ENCODE measurements around the gene GNAO1.

The GNAO1 gene

DNA sequence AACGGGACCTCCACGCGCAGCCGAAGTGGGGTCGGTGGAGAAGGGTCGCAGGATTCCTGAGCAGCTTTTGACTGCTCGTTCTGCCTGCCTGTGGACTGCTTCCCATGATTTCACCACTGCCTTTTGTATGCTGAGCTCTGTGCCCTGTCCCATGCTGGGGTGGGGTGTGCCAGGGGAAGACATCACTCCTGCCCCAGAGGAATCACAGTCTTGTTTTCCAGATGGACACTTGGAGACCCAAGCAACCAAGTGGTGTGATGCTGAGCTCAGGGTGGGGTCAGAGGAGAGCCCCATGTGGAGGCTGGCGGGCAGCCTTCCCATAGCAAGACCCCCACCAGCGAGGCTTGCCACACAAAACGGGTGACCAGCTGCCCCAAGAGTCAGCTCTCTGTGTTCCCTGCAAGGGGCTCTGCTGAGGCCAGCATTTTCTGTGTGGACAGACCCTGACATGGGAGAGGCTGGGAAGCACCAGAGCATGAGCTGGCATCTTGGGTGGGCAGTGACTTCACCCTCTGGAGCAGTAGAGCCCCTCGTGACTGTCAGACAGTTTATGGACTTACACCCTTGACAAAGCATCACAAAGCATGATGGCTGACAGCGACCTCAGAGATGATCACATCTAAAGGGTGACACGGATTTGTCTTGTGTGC, 111.9 kb downstream of the GNAO1 start:
- no peak for DNase-seq
- no peaks in the 10 kb centered on the region for H3K9me3 Mint-ChIP-seq
- no peak overlapping the region for H3K4me3 Mint-ChIP-seq
- H3K36me3 Mint-ChIP-seq = no peaks in the 10 kb centered on the region
- peaks cover 1 to 19% of the 10 kb centered on the region in 2 donors for H3K4me1 Mint-ChIP-seq
- peaks cover 15 to 22% of the 10 kb centered on the region in 2 donors for H3K27me3 Mint-ChIP-seq
- H3K27ac Mint-ChIP-seq = no peak overlapping the region
- no peak for ATAC-seq (replicated peaks)

DNA sequence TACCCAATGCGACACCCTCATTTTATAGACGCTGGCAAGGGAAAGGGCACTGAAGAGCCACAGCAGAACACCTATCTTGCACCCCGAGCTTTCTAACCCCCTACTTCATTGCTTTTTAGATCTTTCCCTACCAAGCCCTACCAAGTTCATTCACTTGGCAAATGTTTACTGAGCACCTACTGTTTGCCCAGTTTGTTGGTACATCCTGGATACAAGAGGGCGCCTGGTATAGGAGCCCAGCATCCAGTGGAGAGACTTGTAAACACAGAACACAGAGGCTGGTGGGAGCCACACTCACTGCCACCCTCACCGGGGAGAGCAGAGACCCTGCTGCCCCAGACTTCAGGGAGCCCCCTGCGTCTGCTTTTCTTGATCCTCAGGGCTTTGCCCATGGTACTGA, 112.6 kb downstream of the GNAO1 start:
- no peaks in the 10 kb centered on the region for H3K36me3 Mint-ChIP-seq
- H3K9me3 Mint-ChIP-seq = no peaks in the 10 kb centered on the region
- H3K27me3 Mint-ChIP-seq = peaks cover 20 to 29% of the 10 kb centered on the region in 2 donors
- H3K4me1 Mint-ChIP-seq = peaks cover 1 to 19% of the 10 kb centered on the region in 2 donors
- ATAC-seq (replicated peaks) (no peak), DNase-seq (no peak)
- H3K4me3 Mint-ChIP-seq = no peak overlapping the region
- H3K27ac Mint-ChIP-seq = no peak overlapping the region

DNA sequence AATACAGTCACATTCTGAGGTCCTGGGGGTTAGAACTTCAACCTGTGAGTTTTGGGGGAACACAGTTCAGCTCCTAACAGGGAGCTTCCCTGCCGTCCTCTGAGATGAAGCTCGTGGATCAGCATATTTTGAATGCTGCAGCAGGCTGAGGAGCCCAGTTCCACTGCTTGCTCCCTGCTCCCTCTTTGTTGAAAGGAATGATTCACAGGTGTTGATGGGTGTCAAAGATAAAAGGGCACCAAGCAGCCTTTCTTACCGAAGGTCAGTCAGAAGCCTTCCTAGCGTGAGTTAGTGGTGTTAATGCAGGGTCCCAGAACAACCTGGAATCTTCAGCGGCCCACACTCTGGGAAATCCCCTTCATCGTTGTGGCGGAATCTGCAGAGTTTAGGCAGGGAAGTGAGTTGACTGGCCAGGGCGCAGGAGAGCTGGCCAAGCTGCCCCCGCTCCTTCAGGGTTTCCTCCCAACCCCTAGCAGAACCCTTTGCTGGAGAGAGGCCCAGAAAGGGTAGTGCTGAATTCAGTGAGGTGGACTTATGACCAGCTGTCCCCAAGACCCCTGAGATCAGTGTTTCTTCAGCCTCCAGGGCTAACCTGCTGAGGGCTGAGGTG, 114.8 kb downstream of the GNAO1 start:
- peaks cover 20 to 30% of the 10 kb centered on the region in 2 donors for H3K27me3 Mint-ChIP-seq
- no peaks in the 10 kb centered on the region for H3K36me3 Mint-ChIP-seq
- ATAC-seq (replicated peaks) (no peak), DNase-seq (no peak)
- peaks cover 0 to 10% of the 10 kb centered on the region in 2 donors for H3K4me1 Mint-ChIP-seq
- no peaks in the 10 kb centered on the region for H3K9me3 Mint-ChIP-seq
- no peak overlapping the region for H3K27ac Mint-ChIP-seq
- no peak overlapping the region for H3K4me3 Mint-ChIP-seq

DNA sequence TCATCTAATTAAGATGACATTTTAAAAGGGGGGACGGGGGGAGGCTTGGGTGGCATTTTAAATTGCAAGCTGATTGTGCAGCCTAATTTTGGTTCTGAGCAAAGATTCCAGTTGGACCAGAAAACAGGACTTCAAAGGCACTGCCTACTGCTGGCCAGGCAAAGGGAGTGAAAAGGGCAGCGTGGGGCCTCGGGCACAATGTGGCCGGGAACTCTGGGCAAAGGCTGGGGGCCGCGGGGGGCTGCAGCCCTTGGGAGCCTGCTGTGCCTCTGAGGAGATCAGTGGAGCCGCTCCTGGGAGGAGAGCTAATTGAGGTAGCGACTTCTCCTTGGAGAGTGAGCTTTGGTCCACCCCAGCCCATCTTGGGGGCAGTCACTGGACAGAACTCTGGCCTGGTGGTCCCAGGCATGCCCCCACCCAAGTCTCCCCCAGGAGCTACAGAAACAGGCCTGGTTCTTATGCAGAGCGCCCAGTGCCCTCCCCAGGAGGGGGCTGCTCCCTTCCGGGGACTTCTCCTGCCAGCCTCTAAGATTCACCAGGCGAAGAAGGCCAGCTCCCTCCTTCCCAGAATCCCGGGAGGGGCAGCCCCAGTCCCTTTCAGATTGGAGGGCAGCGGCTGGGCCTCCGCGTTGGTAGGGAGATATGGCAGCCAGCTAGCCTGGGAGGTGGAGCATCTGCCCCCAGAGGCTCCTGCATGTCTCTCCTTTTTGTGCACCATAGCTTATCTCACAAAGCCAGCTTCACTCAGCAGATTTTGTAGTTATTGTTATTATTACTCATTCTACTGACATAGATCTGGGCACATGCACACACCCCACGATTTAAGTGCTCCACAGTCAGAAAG, 115.6 kb downstream of the GNAO1 start:
- ATAC-seq (replicated peaks) = no peak
- H3K4me1 Mint-ChIP-seq = peaks cover 0 to 1% of the 10 kb centered on the region in 2 donors
- no peaks in the 10 kb centered on the region for H3K36me3 Mint-ChIP-seq
- no peak overlapping the region for H3K27ac Mint-ChIP-seq
- no peaks in the 10 kb centered on the region for H3K9me3 Mint-ChIP-seq
- H3K4me3 Mint-ChIP-seq = no peak overlapping the region
- H3K27me3 Mint-ChIP-seq = peaks cover 20 to 30% of the 10 kb centered on the region in 2 donors
- no peak for DNase-seq

DNA sequence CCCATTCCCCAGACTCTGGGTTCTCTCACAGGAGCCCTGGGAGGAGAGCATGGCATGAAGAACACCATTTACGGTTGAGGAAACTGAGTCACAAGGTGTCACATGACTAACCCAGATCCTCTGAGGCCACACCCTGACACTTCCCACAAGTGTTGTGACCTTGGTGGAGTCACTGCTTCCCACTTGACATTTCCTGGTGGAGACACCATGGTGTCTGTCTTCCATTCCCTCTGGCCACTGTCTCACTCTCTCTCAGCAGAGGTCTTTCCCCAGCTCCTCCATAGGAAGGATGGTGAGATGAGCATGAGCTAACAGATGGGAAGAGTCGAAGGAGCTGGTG, 116.2 kb downstream of the GNAO1 start:
- no peak overlapping the region for H3K27ac Mint-ChIP-seq
- no peaks in the 10 kb centered on the region for H3K4me1 Mint-ChIP-seq
- H3K4me3 Mint-ChIP-seq = no peak overlapping the region
- H3K27me3 Mint-ChIP-seq = peaks cover 16 to 27% of the 10 kb centered on the region in 2 donors
- no peaks in the 10 kb centered on the region for H3K9me3 Mint-ChIP-seq
- DNase-seq (no peak), ATAC-seq (replicated peaks) (no peak)
- no peaks in the 10 kb centered on the region for H3K36me3 Mint-ChIP-seq

DNA sequence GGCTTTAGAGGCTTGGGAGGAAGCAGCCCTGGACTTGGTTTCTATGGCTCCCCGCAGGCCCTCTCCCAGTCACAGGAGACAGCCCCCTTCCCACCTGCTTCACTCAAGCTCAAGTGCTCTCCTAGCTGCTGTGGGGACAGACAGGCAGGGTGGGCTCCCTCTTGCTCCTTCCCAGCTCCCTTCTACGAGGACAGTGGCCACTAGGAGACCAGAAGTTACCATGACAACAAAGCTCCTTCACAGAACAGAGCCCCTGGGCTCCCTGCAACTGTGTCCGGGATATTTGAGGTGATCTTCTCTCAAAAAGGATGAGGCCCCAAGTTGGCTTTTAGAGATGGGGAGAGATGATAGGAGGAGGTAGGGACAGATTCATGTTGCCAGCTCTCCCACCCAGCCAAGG, 117.7 kb downstream of the GNAO1 start:
- DNase-seq (no peak), ATAC-seq (replicated peaks) (no peak)
- Mint-ChIP-seq H3K4me3 (no peak overlapping the region), H3K36me3 (no peaks in the 10 kb centered on the region), H3K27ac (no peak overlapping the region), H3K9me3 (no peaks in the 10 kb centered on the region), H3K4me1 (no peaks in the 10 kb centered on the region), H3K27me3 (peaks cover 14 to 19% of the 10 kb centered on the region in 2 donors)

DNA sequence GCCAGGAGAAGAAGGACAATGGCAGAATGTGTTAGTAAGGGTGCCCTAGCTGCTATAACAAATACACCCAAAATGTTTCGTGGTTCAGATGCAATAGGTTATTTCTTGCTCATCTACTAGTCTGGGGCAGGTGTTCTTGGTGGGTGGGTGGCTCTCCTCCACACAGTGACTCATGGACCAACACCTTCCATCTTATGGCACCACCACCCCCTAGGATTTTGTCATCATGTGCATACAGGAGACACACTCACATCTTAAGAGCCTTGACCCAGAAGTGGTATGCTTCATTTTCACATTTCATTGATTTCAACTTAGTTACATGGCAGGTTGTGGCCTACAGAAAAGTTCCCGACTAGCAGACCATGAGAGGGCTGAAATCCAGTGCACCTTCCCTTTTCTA, 119.4 kb downstream of the GNAO1 start:
- H3K4me1 Mint-ChIP-seq = no peaks in the 10 kb centered on the region
- no peak overlapping the region for H3K27ac Mint-ChIP-seq
- peaks cover 14 to 19% of the 10 kb centered on the region in 2 donors for H3K27me3 Mint-ChIP-seq
- ATAC-seq (replicated peaks) = no peak
- no peak overlapping the region for H3K4me3 Mint-ChIP-seq
- no peaks in the 10 kb centered on the region for H3K36me3 Mint-ChIP-seq
- H3K9me3 Mint-ChIP-seq = no peaks in the 10 kb centered on the region
- no peak for DNase-seq

DNA sequence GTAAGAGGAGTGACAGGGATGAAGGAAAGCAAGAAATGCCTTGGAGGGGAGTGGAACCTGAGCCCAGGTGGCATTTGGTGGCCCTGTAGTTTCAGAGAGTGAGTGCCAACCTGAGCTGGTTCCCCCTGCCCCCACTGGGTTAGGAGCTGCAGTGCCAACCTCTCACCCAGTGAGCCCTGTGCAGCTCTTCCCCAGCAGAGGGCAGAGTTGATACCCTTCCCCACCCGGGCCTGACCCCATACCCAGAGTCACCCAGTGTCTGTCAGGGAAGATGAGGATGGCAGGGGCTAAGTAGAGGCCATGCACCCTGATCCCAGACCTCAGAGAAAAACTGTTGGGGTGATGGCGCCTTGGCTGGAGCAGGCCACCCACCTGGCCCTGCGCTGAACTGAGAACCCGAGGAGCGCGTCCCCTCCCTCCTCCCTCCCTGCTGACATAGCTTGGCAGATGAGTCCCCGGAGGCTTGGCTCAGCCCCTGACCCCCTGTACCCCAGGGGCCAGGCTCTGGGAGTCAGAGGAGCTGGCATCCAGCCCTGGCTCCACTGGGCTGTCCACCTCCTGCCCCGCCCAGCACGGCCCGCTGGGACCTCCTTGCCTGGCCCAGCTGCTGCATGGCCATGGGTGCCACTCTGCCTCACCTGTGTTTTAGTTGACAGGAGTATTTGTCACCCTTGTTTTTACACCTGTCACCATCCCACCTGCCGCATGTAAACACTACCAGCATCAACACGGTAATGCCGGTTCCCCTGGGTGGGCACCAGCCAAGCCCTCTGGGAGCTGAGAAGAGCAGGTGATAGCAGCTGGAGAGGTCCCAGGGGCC, 120.1 kb downstream of the GNAO1 start:
- H3K4me3 Mint-ChIP-seq = no peak overlapping the region
- DNase-seq (no peak), ATAC-seq (replicated peaks) (no peak)
- peaks cover 17 to 25% of the 10 kb centered on the region in 2 donors for H3K27me3 Mint-ChIP-seq
- no peak overlapping the region for H3K27ac Mint-ChIP-seq
- no peaks in the 10 kb centered on the region for H3K36me3 Mint-ChIP-seq
- no peaks in the 10 kb centered on the region for H3K9me3 Mint-ChIP-seq
- H3K4me1 Mint-ChIP-seq = no peaks in the 10 kb centered on the region

DNA sequence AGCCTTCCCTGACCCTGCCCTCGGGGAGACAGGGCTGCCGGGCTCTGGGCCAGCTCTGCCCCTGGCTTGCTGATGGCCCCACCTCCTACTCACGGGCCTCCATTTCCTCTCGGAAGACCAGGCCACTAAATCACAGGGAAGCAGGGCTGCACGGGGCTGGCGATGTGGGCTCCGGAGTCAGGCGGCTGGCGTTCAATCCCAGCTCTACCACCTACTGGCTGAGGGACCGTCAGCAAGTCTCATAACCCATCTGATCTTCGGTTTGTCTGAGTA, 120.7 kb downstream of the GNAO1 start:
- DNase-seq (no peak), ATAC-seq (replicated peaks) (no peak)
- Mint-ChIP-seq H3K4me1 (no peaks in the 10 kb centered on the region), H3K4me3 (no peak overlapping the region), H3K27ac (no peak overlapping the region), H3K27me3 (peaks cover 20 to 24% of the 10 kb centered on the region in 2 donors), H3K36me3 (no peaks in the 10 kb centered on the region), H3K9me3 (no peaks in the 10 kb centered on the region)

DNA sequence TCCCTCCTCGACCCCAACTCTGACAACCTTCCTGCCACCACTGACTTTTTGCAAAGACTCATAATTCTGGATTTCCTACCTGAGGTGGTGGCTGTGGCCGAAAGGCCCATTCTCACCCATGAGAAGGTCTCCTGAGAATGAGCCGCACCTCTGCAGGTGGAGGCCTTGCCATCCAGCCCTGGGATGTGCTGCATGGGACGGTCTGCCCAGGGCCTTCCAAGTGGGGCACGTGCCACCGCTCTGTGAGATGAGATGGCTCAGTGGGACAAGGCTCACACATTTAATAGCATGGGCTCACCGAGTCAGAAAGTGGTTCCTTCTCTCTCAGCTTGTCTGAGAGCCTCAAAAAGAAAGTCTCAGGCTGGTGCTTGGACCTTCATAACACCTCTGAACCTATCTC, 121.3 kb downstream of the GNAO1 start:
- peaks cover 0 to 3% of the 10 kb centered on the region in 2 donors for H3K4me1 Mint-ChIP-seq
- no peaks in the 10 kb centered on the region for H3K36me3 Mint-ChIP-seq
- no peak for ATAC-seq (replicated peaks)
- H3K4me3 Mint-ChIP-seq = no peak overlapping the region
- H3K9me3 Mint-ChIP-seq = no peaks in the 10 kb centered on the region
- no peak for DNase-seq
- peaks cover 20 to 23% of the 10 kb centered on the region in 2 donors for H3K27me3 Mint-ChIP-seq
- H3K27ac Mint-ChIP-seq = no peak overlapping the region

DNA sequence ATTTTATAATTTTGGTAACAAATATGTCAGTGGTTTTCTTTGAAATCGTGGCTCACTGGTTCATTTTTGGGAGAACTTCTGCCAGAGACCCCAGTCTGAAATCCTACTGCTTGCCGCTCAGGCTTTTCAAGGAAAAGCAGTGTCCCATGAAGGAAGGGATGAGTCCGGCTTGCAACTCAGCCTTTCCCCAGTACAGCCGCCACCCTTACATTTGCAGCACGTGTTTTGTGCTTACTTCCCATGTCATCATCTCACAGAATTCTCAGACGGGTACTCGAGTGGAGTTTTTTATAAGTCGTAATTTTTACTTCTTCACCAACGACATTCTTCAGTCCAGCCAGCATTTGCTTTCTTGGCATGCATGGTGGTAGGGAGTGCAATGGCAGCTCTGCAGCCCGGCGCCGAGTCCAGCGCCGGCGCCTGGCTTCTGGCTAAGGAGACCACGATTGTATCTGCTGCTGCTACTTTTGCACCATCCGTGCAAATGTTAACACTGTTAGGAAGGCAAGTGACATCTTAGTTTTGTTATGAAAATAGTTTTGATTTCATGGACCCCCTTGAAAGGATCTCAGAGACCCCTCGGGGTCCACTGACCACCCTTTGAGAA, 123.1 kb downstream of the GNAO1 start:
- no peak for ATAC-seq (replicated peaks)
- Mint-ChIP-seq H3K27me3 (peaks cover 13% of the 10 kb centered on the region in 2 donors), H3K4me3 (no peak overlapping the region), H3K9me3 (no peaks in the 10 kb centered on the region), H3K36me3 (no peaks in the 10 kb centered on the region), H3K27ac (no peak overlapping the region), H3K4me1 (peaks cover 3 to 6% of the 10 kb centered on the region in 2 donors)
- DNase-seq = no peak

DNA sequence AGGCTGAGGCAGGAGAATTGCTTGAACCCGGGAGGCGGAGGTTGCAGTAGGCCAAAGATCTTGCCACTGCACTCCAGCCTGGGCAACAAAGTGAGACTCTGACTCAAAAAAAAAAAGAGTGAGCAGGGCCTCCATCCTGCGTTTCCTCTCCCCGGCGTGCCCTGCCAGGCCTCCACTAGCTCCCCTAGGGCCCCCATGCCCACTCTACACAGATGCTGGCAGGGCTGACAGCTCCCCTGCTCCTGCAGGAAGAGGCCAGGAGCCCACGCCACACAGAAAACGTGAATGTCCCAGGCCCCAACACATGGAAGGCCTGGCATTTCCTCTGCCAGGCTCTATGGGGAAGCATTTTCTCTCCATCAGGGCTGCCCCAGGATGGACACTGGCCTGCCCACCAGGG, 124.7 kb downstream of the GNAO1 start:
- no peak for DNase-seq
- Mint-ChIP-seq H3K4me1 (peaks cover 6 to 13% of the 10 kb centered on the region in 2 donors), H3K27ac (no peak overlapping the region), H3K9me3 (no peaks in the 10 kb centered on the region), H3K4me3 (no peak overlapping the region), H3K27me3 (peaks cover 13 to 20% of the 10 kb centered on the region in 2 donors), H3K36me3 (no peaks in the 10 kb centered on the region)
- no peak for ATAC-seq (replicated peaks)

DNA sequence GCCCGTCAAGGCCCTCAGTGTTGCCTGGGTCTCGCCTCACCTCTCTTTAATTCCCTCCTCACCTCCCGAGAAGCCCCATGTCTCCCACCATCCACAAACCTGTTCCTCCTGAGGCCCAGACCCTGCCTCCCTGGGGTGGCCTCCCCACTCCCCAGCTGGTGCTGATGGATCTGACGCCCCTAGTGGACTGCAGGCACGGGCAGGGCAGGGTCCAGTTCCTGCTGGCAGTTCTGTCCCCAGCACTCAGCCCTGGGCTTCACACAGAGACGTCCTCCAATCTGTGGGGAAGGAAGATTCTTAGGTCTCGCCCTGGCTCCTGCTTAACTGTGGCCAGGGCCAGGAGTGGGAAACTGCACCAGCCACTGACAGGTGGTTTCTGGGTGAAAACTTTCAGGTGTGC, 125.3 kb downstream of the GNAO1 start:
- no peak overlapping the region for H3K4me3 Mint-ChIP-seq
- no peak overlapping the region for H3K27ac Mint-ChIP-seq
- ATAC-seq (replicated peaks) (no peak), DNase-seq (no peak)
- peaks cover 7 to 15% of the 10 kb centered on the region in 2 donors for H3K4me1 Mint-ChIP-seq
- no peaks in the 10 kb centered on the region for H3K36me3 Mint-ChIP-seq
- peaks cover 13 to 20% of the 10 kb centered on the region in 2 donors for H3K27me3 Mint-ChIP-seq
- H3K9me3 Mint-ChIP-seq = no peaks in the 10 kb centered on the region
